ENCODE data around the gene GOLGA7B. TPM values are rescaled to one million over a fixed set of nuclear protein-coding genes. Genes with fewer than 3 reads are reported as not detected.

GOLGA7B gene
- polyA plus RNA-seq, 1 of the 3 experiments (the other 2 are of a cell fraction): 0.03 TPM

GRCh38 chr10:97861924-97862323 is 12.3 kb downstream of the GOLGA7B start:
- no peak for TF ChIP-seq RXRA (IDR thresholded peaks at IDR 0.05; ENCODE audit: borderline replicate concordance, low read depth)
- no peak for TF ChIP-seq TCF12 (IDR thresholded peaks at IDR 0.05)
- no peak for TF ChIP-seq SIN3A (IDR thresholded peaks at IDR 0.05; ENCODE audit: borderline replicate concordance, low read depth, low read length)
- TF ChIP-seq POLR2AphosphoS5 (IDR thresholded peaks at IDR 0.05; ENCODE audit: low read depth, low read length): no peak
- TF ChIP-seq SMC3 (IDR thresholded peaks at IDR 0.05; ENCODE audit: low read depth, low read length): no peak
- TF ChIP-seq IRF3 (IDR thresholded peaks at IDR 0.05; ENCODE audit: low read depth, low read length): no peak
- TF ChIP-seq, protein P1, sequence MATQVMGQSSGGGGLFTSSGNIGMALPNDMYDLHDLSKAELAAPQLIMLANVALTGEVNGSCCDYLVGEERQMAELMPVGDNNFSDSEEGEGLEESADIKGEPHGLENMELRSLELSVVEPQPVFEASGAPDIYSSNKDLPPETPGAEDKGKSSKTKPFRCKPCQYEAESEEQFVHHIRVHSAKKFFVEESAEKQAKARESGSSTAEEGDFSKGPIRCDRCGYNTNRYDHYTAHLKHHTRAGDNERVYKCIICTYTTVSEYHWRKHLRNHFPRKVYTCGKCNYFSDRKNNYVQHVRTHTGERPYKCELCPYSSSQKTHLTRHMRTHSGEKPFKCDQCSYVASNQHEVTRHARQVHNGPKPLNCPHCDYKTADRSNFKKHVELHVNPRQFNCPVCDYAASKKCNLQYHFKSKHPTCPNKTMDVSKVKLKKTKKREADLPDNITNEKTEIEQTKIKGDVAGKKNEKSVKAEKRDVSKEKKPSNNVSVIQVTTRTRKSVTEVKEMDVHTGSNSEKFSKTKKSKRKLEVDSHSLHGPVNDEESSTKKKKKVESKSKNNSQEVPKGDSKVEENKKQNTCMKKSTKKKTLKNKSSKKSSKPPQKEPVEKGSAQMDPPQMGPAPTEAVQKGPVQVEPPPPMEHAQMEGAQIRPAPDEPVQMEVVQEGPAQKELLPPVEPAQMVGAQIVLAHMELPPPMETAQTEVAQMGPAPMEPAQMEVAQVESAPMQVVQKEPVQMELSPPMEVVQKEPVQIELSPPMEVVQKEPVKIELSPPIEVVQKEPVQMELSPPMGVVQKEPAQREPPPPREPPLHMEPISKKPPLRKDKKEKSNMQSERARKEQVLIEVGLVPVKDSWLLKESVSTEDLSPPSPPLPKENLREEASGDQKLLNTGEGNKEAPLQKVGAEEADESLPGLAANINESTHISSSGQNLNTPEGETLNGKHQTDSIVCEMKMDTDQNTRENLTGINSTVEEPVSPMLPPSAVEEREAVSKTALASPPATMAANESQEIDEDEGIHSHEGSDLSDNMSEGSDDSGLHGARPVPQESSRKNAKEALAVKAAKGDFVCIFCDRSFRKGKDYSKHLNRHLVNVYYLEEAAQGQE (IDR thresholded peaks at IDR 0.05; ENCODE audit: low read depth, low read length): no peak
- no peak for TF ChIP-seq RCOR1 (IDR thresholded peaks at IDR 0.05; ENCODE audit: low read length)
- no peak for TF ChIP-seq MEF2A (IDR thresholded peaks at IDR 0.05; ENCODE audit: borderline replicate concordance, low read depth)
- TF ChIP-seq GABPA (IDR thresholded peaks at IDR 0.05; ENCODE audit: low read depth): no peak
- TF ChIP-seq EZH2phosphoT487 (IDR thresholded peaks at IDR 0.05; ENCODE audit: borderline replicate concordance, low read depth): no peak
- no peak for TF ChIP-seq ZBTB33 (IDR thresholded peaks at IDR 0.05; ENCODE audit: borderline replicate concordance, low read depth)
- TF ChIP-seq, protein P2, sequence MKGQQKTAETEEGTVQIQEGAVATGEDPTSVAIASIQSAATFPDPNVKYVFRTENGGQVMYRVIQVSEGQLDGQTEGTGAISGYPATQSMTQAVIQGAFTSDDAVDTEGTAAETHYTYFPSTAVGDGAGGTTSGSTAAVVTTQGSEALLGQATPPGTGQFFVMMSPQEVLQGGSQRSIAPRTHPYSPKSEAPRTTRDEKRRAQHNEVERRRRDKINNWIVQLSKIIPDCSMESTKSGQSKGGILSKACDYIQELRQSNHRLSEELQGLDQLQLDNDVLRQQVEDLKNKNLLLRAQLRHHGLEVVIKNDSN (IDR thresholded peaks at IDR 0.05; ENCODE audit: borderline replicate concordance, low read depth): no peak
- TF ChIP-seq CTCF (IDR thresholded peaks at IDR 0.05): no peak
- TF ChIP-seq MXI1 (IDR thresholded peaks at IDR 0.05; ENCODE audit: low read depth, low read length): no peak
- TF ChIP-seq ELF1 (IDR thresholded peaks at IDR 0.05): no peak
- TF ChIP-seq CHD2 (IDR thresholded peaks at IDR 0.05; ENCODE audit: low read length, partially characterized antibody): no peak
- no peak for TF ChIP-seq YY1 (IDR thresholded peaks at IDR 0.05; ENCODE audit: low read depth)
- no peak for TF ChIP-seq NFIC (IDR thresholded peaks at IDR 0.05; ENCODE audit: borderline replicate concordance)
- CTCF ChIA-PET: interaction anchor here (1.5 to 3.5 kb wide), 4 partner anchors 8 to 102 kb away, joined by 3 to 29 read pairs (median 4); no protein-coding TSS in a partner anchor

More at GRCh38 chr10:97861924-97862323, 12.3 kb downstream of the GOLGA7B start:
- Histone ChIP-seq H3K27ac (ENCODE audit: low read depth in 2 of 2, low read length in 1 of 2) (no peak overlapping the region), H3K4me1 (ENCODE audit: control insufficient read depth in 1 of 2, insufficient read depth in 2 of 2, low read depth in 1 of 2, low read length in 1 of 2) (peaks cover 0 to 6% of the 10 kb centered on the region in 2 experiments; a peak in 1 of 4 replicates), H4K20me1 (ENCODE audit: insufficient read depth) (no peaks in the 10 kb centered on the region), H3F3A (replicated peaks; ENCODE audit: insufficient read depth) (no peaks in the 10 kb centered on the region), H3K9ac (no peak overlapping the region), H3K4me2 (no peak overlapping the region), H3K4me3 (ENCODE audit: low read depth in 2 of 2, low read length in 1 of 2) (no peak overlapping the region), H2AFZ (ENCODE audit: low read depth) (no peak overlapping the region), H3K9me2 (no peaks in the 10 kb centered on the region), H3K79me2 (ENCODE audit: insufficient read depth) (no peaks in the 10 kb centered on the region), H3K36me3 (replicated peaks in 1 of 2; ENCODE audit: control insufficient read depth in 1 of 2, insufficient read depth in 2 of 2, low read length in 1 of 2) (no peaks in the 10 kb centered on the region), H3K9me3 (no peaks in the 10 kb centered on the region), H3K27me3 (ENCODE audit: insufficient read depth) (peaks cover 16% of the 10 kb centered on the region)
- DNase-seq: no peak
- 27% methylated on average over 1 of the region's 1 CpG for WGBS (ENCODE audit: low lambda C conversion rate)
- POLR2A ChIA-PET: interaction anchor here (1.4 kb wide), 1 partner anchor 7 kb away, joined by 5 read pairs; no protein-coding TSS in a partner anchor

Measured in SK-N-SH (cell line).